GM19452 (cell line): ENCODE results near the gene GJA9.
"Not testable (repeated sequence)": the region's sequence is repeated elsewhere in the genome, so short reads cannot be mapped to it uniquely, and the experiment has no call there.

ENCODE experiments used
- ATAC-seq: cut with Tn5 transposase; IDR thresholded peaks from one replicate; pipeline ENCODE4 v1.9.1; 2021; ENCODE audit not compliant: unreplicated experiment

GJA9 gene

DNA sequence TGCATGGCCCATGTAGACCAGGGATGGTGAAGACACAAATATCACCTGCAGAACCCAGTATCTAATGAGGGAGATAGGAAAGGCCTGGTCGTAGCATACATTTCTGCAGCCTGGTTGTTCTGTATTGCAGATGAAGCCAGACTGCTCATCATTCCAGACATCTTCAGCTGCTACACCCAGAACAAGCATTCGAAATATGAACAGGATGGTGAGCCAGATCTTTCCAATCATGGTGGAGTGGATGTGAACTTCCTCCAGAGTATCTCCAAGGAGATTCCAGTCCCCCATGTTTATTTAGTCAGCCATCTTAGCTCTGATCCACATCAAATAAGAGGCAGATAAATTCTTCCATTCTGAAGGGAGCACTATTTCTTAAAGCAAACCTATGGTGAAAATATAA, 5.6 kb downstream of the GJA9 start:
- ATAC-seq = no peak

DNA sequence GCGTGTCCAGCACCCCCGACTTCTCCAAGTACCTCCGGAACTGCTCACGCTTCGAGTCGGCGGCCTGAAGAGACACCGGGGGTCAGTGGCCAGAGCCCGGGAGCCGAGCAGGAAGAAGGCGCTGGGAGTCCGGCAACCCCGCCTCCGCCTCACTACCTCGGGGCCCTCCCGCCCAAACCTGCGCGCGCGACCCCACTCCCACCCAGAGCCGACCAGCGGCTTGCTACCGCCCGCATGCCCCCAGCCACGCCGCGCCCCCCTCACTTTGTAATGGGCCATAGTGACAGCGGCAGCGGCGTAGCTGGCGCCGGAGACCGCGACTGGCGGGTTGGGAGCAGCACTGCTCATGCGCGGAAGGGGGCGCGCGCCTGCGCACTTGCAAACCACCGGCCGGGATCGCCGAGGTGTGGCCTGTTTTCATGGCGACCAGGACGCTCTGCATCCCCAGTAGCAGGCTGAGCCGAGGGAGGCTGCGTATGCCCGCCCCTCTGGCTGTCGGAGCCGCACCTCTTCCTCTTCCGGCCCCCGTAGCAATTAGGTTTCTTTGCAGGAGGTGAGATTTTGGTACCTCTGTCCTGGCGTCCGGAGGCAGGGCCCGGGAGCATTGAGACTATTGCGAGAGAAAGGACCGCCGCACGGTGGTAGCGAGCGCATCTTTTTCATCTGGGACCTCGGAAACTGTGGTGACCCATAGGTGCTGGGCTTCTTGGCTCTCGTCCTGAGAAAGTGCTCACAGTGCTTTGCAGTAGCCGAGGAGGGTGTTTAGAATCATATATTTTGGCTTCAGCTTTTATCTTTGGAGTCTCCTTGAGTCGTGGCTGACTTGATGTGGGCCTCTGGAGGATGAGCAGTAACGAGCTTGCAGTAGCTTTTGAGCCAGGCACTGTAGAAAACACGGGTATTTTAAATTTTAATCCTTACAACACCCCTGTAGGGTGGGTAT, 8.1 kb downstream of the GJA9 start, which contains the start of gene MYCBP:
Gene MYCBP, minus strand, starts transcription at position 322 of the 943 bp plus-strand sequence. Its CDS starts 43 bp downstream, at position 279.
- ATAC-seq = peak; percentile 98

DNA sequence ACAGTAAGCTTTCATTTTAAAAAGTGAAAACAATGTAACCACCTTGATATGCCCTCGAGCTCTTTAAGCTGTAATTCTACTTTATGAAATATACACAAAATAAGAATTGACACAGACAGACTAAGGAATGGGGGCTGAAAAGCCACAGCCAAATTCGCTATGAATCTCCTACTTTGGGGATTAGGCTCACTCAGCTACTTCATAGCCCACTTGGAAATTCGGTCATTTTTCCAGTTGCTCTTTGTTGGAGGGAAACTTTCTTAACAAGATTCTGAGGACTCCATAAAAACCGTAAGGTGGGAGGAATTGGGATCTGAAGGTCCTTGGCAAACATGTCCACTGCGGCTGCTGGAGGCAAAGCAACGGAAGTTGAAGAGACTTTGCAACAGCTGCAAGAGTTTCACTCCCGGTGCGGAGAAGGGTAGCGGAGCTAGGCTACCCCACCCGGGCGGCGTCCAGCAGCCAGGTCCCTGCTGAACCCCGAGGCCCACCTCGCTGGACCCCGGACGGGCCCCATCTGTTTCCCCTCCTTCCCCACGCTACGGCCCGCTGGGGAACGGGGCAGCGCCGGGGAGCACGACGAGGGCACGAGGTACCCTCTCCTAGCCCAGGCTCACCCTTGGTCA, 8.9 kb downstream of the GJA9 start:
- peak; percentile 27 for ATAC-seq

DNA sequence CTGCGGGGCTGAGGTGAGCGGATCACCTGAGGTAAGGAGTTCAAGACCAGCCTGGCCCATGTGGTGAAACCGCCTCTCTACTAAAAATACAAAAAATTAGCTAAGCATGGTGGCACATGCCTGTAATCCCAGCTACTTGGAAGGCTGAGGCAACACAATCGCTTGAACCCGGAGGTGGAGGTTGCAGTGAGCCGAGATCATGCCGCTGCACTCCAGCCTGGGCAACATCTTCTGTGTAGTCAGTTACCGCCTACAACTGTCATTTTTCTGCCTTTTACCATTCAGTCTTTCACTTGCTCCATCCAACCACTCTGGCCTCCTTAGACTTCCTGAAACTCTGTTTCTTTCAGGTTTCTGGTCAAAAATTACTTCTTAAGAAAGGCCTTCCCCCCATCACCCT, 10.4 kb downstream of the GJA9 start:
- ATAC-seq = no peak

DNA sequence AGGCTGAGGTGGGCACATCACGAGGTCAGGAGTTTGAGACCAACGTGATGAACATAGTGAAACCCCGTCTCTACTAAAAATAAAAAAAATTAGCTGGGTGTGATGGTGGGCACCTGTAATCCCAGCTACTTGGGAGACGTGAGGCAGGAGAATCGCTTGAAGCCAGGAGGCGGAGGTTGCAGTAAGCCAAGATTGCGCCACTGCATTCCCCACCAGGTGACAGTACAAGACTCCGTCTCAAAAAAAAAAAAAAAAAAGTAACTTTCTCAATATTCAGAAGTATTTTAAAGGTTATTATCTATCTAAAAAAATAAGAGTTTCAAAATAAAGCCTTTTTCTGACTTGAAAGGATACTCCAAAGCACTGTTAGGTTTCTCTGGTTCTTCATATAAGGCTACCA, 14.2 kb downstream of the GJA9 start:
- no peak for ATAC-seq

DNA sequence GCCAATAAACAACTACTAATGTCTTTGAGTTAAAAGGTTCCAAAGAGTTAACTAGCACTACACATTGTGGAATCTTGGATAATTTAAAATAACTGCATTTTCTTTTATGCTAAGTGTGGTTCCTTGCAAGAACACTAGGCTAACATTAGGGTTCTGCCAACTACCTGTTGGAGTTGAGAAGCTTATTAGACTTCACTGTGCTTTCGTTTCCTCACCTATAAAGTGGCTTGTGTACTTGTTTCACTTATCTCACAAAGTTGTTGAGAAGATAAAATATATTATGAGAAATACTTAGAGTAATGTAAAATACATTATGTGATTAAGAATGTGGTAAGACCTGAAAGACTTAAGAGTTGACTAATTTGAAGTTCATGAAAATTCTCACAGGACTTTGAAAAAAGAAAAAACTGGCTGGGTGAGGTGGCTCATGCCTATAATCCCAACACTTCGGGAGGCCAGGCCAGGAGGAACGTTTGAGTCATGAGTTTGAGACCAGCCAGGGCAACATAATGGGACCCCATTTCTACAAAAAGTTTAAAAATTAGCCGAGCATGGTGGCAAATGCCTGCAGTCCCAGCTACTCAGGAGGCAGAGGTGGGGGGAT, 16.2 kb downstream of the GJA9 start:
- ATAC-seq = no peak

DNA sequence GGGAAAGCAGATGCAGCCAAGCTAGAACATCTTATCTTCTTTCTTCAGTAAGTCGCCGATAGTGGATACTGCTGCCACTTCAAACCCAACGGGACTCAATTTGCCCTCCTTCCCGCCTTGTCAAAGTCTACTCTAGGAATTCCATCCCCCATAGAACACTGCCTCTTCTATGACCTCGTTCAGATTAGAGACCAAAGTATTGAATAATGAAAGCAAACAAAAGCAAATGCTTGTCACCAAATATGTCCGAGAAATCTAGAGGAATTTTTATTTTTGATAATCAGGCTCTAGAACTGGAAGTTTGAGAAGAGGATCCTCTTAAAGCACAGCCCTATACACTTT, 21.0 kb downstream of the GJA9 start:
- no peak for ATAC-seq

DNA sequence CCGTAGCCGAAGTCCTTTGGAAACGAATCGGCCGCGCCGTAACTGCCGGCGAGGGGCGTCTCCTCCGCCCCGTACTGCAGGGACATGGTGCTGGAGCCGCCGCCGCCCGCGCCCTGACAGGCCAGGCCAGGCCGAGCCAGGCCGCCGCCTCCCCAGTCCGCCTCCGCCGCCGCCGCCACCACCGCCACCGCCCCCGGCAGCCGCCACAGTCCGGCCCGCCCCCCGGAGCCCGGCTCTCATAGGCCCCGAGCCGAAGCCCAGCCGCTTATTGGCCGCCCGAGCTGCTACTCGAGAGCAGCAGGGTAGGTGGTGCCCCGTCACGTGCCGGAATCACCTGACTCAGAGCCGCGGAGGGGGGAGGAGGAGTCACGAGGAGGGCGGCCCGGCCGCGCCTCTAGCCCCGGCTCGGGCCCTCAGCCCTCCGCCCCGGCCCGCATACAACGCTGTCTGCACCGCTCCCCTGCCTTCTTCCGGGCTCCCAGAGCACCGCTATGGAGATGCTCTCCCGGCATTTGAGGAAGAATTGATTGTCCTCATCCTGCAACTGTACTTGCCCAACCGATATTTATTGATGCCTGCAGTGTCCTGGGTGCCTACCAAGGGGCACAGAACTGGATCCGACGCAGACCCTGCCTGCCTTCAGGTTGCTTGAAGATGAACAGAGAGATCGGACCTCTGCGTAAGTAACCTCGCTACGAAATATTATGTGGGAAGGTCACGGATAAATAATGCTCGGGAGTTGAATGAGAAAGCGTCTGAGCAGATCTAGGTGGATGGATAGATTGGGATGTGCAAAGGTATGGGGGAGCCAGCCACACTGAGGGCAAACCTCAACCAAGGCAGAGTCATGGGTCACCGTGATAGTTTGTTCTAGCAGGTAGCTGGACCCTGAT, 21.6 kb downstream of the GJA9 start, which contains the start of gene RRAGC:
Gene RRAGC, minus strand, starts transcription at position 212 of the 893 bp plus-strand sequence. Its CDS starts 126 bp downstream, at position 86.
- ATAC-seq = peak; percentile 92

DNA sequence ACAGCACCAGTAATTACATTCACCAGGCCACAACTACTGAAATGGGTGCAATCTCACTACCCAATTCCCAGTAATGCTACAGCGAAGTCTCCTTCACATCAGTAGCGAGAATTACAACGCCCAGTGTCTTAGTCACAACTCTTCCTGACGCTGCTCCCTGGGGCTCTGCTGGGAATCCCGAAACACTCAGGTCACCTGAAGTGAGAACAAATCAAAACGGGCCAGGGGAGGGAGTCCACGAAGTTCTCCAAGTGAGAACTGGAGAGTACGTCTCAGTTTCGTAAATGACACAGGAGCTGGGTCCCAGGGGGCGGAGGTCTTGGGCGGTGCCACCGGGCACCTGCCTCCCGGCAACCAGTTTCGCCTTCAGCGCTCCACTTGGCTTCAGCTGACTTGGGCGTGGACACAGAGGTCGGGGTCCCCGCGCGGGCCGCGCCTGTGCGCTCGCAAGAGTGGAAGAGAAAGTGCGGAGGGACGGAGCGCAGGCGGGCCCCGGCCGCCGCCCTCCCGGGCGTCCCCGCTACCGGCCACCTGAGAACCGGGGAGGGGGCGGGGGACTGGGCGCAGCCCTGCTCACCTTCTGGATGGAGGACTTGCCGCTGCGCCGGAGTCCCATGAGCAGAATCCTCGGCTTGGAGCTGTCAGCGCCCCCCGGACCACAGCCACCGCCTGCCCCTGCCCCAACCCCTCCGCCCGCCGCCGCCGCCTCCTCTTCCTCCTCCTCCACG, 22.4 kb downstream of the GJA9 start:
- peak; percentile 31 for ATAC-seq

DNA sequence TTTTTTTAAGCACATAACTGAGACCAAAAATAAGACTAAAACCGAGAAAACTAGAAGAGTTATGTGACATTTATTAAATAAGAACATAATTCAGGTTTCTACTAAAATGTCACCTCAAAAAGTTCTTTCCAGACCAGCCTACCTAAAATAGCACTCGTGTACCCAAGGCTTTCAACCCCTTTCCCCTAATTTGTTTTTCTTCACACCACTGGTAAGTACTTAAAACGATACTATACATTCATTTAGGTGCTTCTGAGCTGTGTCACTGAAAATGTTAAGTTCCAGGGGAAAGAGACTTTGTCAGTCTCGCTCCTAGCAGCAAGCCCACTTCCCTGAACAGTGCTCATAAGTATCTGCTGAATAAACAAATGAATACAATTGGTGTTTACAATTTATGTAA, 28.6 kb downstream of the GJA9 start:
- ATAC-seq = no peak

DNA sequence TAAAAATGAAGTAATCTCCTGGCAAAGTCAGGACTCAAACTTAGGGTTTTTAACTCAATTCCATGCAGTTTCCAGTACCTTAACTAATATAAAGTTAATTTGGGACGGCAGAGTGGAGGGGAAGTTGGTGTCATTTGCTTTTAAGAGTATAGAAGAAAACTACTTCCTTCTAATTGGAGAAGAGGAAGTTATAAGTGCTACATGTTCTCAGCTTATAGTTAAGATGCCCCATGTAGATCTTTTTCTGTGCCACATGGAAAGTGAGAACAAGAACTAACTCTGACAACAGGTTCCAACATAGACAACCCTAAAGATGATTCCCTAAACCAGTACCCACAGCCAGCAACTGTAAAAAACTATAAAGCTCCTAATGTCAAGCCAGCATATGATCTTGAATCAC, 33.3 kb downstream of the GJA9 start:
- no peak for ATAC-seq

DNA sequence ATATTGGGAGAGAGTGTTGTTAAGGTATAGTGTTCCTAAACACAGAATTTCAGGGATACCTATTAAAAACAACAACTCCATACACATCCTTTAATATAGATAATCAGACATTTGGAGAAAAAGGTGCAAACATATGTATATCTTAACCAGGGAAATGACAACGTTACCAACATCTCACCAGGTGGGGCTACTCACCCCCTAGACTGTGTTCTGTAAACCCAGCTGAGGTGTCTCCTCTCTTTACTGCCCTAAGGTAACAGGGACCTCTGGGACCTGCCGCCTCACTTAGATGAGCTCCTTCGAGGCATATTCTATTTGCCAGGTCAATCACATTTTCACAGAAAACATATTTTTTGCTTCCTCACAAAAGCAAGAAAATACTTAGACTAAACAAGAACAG, 35.2 kb downstream of the GJA9 start:
- ATAC-seq = no peak

DNA sequence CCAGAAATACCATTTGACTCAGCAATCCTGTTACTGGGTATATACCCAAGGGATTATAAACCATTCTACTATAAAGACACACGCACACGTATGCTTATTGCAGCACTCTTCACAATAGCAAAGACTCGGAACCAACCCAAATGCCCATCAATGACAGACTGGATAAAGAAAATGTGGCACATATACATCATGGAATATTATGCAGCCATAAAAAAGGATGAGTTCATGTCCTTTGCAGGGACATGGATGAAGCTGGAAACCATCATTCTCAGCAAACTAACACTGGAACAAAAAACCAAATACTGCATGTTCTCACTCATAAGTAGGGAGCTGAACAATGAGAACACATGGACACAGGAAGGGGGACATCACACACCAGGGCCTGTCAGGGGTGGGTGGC, 36.3 kb downstream of the GJA9 start:
- ATAC-seq = not testable (repeated sequence)

DNA sequence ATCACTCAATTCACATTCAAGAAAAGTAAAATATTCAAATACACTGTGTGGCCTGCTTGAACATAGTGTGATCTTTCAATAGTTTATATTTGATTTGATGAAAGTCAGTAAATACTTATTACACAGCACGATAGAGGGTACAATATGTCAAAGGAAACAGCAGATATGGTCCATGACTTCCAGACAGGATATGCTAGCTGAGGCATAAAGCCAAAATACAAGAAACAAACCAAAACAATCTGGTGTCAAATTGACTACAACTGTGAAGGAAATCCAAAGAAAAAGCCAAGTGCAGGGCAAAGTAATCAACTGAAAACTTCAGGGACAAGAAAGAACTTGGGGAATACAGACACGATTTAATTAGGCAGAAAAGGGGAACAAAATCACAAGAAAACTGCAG, 41.1 kb downstream of the GJA9 start:
- ATAC-seq = no peak

DNA sequence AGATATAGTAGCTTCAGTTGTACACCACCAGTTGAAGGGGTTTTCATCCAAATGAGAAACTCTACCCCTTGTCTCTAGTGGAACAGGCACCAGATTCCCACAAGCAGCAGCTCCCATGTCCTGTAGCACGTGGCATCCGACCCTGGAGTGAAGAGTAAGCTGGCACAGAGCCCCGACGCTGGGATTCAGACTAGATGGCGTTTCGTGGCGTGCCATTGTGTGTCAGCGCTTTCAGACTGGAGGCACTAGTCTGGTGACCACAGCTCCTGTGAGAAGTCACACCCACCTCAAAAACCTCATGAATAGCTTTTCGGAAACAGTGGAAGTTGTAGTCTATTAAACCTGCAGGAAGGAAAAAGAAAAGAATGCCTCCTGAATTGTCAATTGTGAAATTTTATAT, 42.0 kb downstream of the GJA9 start:
- no peak for ATAC-seq

DNA sequence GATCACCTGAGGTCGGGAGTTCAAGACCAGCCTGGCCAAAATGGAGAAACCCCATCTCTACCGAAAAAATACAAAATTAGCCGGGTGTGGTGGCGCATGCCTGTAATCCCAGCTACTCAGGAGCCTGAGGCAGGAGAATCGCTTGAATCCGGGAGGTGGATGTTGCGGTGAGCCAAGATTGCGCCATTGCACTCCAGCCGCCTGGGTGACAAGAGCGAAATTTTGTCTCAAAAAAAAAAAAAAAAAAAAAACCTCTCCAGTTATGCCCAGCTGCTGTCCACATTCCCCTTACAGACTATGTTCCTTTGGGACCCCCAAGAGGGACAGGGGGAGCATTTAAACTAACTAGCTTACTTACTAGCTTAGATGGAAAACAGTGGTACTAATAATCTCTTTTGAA, 45.1 kb downstream of the GJA9 start:
- ATAC-seq = not testable (repeated sequence)

DNA sequence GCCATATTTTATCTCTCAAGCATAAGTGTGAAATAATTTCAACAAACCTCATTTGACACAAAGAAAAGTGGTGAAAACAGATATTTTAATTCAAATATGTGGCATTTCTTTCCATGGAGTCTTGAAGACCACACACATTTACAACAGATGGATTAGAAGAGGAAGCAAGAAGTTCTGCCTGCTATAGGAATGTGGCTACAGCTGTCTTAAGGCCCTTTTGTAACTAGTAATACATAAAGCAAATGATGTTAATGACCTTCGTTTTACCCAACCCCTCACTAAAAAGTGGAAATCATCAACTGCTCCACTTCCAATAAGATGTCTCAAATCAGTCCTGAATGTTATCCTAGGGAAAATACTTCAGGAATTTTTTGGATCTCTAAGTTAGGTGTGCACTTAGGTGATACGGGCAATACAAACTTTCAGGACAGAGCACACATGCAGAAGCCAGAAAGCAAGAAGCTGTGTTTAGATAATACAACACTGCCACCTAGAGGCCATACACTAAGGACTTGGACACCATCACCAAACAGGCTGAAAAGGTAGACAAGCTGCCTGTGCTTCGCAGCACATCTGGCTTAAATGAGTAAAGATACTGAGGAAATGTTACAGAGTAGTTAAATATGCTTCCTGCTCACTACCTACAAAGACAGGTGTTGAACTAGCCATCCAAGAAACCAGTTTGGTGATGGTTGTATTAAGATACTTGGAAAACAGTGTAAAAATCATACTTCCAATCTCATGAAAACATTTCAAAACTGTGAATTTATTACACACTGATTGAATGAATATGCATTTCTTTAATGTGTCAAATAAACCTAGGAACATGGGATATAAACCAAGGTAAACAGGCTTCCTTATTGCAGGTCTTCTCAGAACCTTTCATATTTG, 46.2 kb downstream of the GJA9 start:
- no peak for ATAC-seq

DNA sequence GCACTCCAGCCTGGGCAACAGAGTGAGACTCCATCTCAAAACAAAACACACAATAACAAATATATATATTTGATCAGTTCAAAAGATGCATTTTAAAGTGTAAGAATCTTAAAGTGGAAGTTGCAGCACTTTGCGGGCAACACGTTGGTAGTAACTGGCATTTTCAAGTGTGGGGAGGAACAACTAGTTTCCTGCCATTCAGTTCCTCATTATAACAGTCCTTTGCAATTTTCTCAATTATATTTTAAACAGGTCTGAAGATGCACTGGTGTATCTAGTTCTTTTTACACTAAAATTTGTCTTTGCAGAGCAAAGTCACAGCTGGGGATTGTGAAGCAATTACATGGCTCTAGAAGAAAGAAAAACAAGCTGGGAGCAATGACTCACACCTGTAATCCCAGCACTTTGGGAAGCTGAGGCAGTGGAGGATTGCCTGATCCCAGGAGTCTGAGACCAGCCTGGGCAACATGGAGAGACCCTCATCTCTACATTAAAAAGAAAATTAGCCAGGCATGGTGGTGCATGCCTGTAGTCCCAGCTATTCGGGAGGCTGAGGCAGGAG, 47.1 kb downstream of the GJA9 start:
- no peak for ATAC-seq

DNA sequence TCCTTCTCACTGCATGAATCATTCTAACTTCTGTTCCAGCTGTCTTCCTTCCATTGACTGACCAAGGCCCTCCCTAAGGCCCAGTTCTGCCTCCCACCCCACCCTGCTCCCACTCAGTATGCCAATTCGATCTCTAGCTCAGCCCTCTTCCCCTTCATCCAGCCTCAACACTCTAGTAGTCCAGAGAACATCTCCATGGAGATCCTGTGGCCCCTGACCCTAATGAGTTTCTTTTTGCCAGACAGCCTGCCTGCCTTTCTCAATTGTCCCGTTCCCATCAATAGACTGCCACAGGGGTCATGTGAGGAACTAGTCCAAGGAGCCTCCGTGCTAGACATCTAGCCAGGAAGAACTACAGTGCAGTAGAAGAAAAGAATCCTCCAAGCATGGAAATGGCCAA, 48.2 kb downstream of the GJA9 start:
- no peak for ATAC-seq
